Suprapubic skin (tissue), 4 donors: ENCODE data around the gene LRRTM4.

Experiments used
- EP300 ChIP-seq: sonication (generic); formaldehyde crosslinking; IDR thresholded peaks from one replicate; pipeline ENCODE4 v1.6.1; 2017; ENCODE audit warnings: antibody characterized with exemption
- POLR2A ChIP-seq, 2 donors: fragments of 450-650 bp; IDR thresholded peaks; one replicate each; pipeline ENCODE4 v1.6.1; 2017; ENCODE audit warnings: antibody characterized with exemption in 2 of 2, mild to moderate bottlenecking in 2 of 2, moderate library complexity in 2 of 2
- POLR2AphosphoS5 ChIP-seq, 3 donors: sonication (generic); formaldehyde crosslinking; IDR thresholded peaks; one replicate each; pipeline ENCODE4 v1.6.1; 2017; ENCODE audit warnings: antibody characterized with exemption in 3 of 3
- TF ChIP-seq, protein P1 (sequence below), 2 donors: fragments of 200-600 bp in 1 of 2; fragments of 450-650 bp in 1 of 2; sonication (generic) in 1 of 2; IDR thresholded peaks; one replicate each; pipeline ENCODE4 v1.5.1; 2016 to 2019; ENCODE audit warnings: antibody characterized with exemption in 2 of 2, mild to moderate bottlenecking in 1 of 2, moderate library complexity in 1 of 2

DNA sequence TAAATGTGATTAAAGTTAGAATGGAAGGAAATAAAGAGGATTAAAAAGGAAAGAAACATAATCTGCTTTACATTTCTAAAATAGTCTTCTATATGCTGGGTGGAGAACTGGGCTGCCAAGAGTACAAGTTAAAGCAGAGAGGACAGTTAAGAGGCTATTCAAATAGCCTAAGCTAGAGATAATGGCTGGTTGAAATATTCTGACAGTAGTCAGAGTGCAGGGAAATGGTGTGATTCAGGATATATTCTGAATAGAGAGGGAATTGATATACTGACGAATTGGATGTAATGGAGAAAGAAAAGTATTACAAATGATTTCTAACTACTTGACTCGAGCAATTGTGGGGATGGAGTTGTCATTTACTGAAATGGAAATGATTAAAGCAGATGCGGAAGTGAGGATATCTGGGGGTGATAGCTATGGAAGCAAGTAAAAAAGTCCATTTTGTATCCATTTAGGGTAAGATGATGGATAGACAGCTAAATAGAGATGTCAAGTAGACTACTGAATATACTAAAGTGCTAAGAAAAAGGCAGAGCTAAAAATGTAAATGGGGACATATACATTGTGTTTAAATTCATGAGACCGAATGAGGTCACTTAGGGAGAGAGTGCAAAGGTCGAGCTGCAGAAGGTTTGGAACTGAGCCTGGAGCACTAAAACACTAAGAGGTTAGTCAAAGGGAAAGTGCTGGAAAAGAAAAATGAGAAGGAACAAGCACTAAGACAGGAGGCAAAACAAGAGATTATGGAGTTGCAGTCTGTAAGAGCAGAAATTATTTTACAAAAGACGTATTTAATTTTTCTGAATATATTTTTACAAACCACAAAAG, 696.8 kb downstream of the LRRTM4 start:
- TF ChIP-seq POLR2AphosphoS5 (IDR thresholded peaks at IDR 0.05) (no peak), EP300 (no peak), POLR2A (IDR thresholded peaks at IDR 0.05) (no peak)
- TF ChIP-seq, protein P1, sequence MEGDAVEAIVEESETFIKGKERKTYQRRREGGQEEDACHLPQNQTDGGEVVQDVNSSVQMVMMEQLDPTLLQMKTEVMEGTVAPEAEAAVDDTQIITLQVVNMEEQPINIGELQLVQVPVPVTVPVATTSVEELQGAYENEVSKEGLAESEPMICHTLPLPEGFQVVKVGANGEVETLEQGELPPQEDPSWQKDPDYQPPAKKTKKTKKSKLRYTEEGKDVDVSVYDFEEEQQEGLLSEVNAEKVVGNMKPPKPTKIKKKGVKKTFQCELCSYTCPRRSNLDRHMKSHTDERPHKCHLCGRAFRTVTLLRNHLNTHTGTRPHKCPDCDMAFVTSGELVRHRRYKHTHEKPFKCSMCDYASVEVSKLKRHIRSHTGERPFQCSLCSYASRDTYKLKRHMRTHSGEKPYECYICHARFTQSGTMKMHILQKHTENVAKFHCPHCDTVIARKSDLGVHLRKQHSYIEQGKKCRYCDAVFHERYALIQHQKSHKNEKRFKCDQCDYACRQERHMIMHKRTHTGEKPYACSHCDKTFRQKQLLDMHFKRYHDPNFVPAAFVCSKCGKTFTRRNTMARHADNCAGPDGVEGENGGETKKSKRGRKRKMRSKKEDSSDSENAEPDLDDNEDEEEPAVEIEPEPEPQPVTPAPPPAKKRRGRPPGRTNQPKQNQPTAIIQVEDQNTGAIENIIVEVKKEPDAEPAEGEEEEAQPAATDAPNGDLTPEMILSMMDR (IDR thresholded peaks at IDR 0.05), result no peak
